Vagina (tissue), 2 donors: ENCODE results near the gene CRLF1.

Source experiments
- CTCF ChIP-seq, 3 experiments: fragments of 450-650 bp in 2 of 3; fragments of 200-600 bp in 1 of 3; sonication (generic) in 1 of 3; IDR thresholded peaks; one replicate each; pipeline ENCODE4 v1.5.1; 2017 to 2019; ENCODE audit warnings: antibody characterized with exemption in 3 of 3, mild to moderate bottlenecking in 2 of 3, moderate library complexity in 2 of 3
- POLR2A ChIP-seq, 2 donors: fragments of 450-650 bp; IDR thresholded peaks; one replicate each; pipeline ENCODE4 v1.6.1; 2017; ENCODE audit warnings: antibody characterized with exemption in 2 of 2, mild to moderate bottlenecking in 2 of 2, moderate library complexity in 2 of 2

DNA sequence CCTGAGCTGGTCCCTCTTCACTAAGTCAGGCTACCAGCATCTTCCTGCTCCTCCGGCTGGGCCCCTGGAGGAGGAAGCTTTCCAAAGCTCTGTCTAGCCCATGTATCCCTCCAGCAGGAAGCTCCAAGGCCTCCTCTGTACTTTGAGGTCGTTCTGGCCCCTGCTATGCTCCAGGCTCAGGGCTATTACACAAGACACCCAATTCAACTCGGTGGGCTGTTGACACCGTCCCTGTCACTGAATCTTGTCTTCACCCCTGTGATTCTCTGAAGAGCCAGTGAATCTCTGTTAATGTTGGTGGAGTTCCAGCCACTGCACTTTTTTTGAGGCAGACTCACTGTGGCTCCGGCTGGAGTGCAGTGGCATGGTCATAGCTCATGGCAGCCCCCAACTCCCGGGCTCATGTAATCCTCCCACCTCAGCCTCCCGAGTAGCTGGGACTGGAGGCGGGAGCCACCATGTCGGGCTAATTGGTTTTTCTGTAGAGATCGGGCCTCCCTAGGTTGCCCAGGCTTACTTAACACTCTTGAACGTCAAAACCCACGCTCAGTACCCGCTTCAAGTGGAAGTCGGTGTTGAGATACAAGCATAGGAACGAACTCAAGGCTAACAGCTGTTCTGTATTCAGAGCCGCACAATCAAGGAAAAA, 18.5 kb downstream of the CRLF1 start:
- TF ChIP-seq CTCF (IDR thresholded peaks at IDR 0.05) = no peak
- TF ChIP-seq POLR2A (IDR thresholded peaks at IDR 0.05) = no peak
